Stimulated activated naive CD8-positive, alpha-beta T cell treated with anti-CD3 and anti-CD28 coated beads, Interleukin-15, Interleukin-2, amounts not matched to agents 100 ng/mL and 50 ng/mL, for 24 hours (primary cell): ENCODE measurements around the gene DNAJC21.

Source experiments
- H3K27ac Mint-ChIP-seq: one replicate; pipeline ENCODE4 v1.8.0; 2021; ENCODE audit warnings: mild to moderate bottlenecking, mixed read lengths
- H3K27me3 Mint-ChIP-seq: one replicate; pipeline ENCODE4 v1.8.0; 2021; ENCODE audit warnings: mixed read lengths
- H3K36me3 Mint-ChIP-seq: one replicate; pipeline ENCODE4 v1.8.0; 2021; ENCODE audit warnings: low read depth, mixed read lengths
- H3K4me1 Mint-ChIP-seq: one replicate; pipeline ENCODE4 v1.8.0; 2021; ENCODE audit warnings: low read depth, mixed read lengths
- H3K4me3 Mint-ChIP-seq: one replicate; pipeline ENCODE4 v1.8.0; 2021; ENCODE audit warnings: mild to moderate bottlenecking, mixed read lengths
- H3K9me3 Mint-ChIP-seq: one replicate; pipeline ENCODE4 v1.8.0; 2021; ENCODE audit warnings: mixed read lengths

DNAJC21 gene

DNA sequence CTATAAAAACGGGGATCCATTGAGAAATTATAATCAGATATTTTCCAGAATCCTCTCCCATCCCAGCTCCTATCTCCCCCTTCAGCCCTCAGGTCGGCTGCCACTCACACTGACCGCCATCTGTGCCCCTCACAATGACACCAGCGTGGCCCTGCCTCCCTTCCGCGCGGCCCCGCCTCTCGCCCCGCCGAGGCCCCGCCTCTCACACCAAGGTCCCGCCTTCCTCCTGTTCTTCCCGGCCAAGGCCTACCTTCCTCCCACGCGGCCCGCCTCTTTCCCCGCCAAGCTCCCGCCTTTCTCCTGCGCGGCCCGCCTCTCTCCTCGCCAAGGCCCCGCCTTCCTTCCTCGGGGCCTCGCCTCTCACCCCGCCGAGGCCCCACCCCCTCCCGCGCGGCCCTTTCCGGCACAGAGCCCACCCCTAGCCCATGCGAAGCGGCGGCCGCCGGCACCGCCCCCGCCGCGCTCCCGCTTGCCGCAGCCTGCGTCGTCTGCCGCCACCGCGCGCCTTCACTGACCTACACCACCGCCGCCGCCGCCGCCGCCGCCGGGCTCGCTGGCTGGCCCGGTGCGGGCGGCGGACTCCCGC lies at the start of gene DNAJC21:
DNAJC21 (plus strand) TSS at position 426 of the 586 bp plus-strand sequence. CDS start 261 bp downstream, outside the sequence.
- Mint-ChIP-seq H3K27me3 (no peaks in the 10 kb centered on the region), H3K4me1 (peaks cover 49% of the 10 kb centered on the region), H3K4me3 (peak within 1 kb of the TSS; percentile 91), H3K9me3 (no peaks in the 10 kb centered on the region), H3K36me3 (peaks cover 52% of the 10 kb centered on the region), H3K27ac (peak within 1 kb of the TSS; percentile 94)

DNA sequence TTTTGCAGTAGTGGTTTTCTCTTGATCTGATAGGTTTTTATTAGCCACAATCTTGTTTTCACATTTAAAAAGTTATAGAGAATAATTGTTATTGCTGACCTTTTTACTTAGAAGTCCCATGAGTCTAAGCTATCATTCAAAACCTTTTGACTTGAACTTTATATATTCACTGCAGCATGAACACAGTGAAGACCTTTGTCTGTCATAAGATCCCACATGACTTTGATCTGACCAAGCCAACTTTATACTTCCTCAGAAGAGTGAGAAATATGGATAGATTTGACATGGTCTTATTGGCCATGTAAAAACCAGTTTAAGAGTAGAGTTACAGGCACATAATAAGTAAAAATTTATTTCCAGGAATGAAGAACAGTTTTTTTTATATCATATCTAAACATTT lies 48.1 kb upstream of the DNAJC21 start:
- Mint-ChIP-seq H3K4me3 (no peak overlapping the region), H3K27ac (no peak overlapping the region), H3K27me3 (peaks cover 4% of the 10 kb centered on the region), H3K4me1 (no peaks in the 10 kb centered on the region), H3K9me3 (no peaks in the 10 kb centered on the region), H3K36me3 (no peaks in the 10 kb centered on the region)

DNA sequence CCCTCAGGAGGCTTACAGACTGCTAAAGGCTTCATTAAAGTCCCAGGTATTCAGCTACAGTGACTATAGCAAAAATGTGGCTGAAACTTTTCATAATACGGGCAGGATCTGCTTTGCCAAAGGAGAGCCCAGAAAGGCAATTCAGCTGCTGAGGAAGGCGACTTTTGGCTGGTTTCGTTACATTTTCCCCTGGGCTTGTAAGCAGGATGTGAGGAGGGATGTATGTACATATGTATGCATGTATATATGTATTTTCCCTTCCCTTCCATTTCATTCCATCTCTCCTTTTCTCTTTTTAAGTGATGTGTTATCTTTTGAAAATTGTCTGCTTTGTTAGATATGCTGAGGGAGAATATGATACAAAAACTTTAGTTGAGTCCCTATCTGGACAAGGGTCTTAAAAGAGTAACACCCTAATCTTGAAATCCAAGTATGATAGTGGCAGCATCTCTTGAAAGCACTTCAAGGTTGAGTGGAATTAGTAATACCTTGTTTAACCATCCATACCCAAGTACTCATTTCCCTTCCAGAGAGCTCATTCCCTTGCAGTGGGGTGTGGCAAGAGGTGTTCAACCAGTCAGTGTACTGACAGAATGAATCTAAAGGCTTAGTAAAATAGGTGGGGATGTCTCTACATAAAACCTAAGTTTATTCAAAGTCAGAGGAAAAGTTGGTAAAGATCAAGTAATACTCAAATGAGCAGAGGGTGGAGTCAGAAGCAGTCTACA lies 42.8 kb upstream of the DNAJC21 start:
- H3K27ac Mint-ChIP-seq = no peak overlapping the region
- peaks cover 7% of the 10 kb centered on the region for H3K27me3 Mint-ChIP-seq
- H3K36me3 Mint-ChIP-seq = no peaks in the 10 kb centered on the region
- H3K9me3 Mint-ChIP-seq = no peaks in the 10 kb centered on the region
- no peak overlapping the region for H3K4me3 Mint-ChIP-seq
- H3K4me1 Mint-ChIP-seq = no peaks in the 10 kb centered on the region

DNA sequence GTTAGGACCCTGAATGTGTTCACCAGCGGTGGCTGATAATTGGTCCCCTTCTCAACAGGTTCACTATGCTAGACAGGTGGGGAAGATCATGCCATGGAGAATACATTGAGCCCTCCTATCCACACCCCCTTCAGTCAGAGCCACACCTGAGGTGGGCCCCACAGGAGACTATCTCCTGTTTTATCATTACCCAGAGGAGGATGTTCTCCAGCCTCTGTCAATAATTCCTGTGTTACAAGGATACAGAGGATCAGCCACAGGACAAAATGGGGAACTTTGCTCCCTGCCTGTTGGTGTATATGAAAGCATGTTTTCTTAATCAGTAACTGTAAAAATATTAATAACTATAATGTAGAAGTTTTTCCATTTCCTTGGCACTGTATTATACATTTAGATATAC lies 40.0 kb upstream of the DNAJC21 start:
- H3K4me3 Mint-ChIP-seq = no peak overlapping the region
- H3K27me3 Mint-ChIP-seq = peaks cover 4% of the 10 kb centered on the region
- no peaks in the 10 kb centered on the region for H3K4me1 Mint-ChIP-seq
- H3K9me3 Mint-ChIP-seq = no peaks in the 10 kb centered on the region
- H3K36me3 Mint-ChIP-seq = no peaks in the 10 kb centered on the region
- H3K27ac Mint-ChIP-seq = no peak overlapping the region

DNA sequence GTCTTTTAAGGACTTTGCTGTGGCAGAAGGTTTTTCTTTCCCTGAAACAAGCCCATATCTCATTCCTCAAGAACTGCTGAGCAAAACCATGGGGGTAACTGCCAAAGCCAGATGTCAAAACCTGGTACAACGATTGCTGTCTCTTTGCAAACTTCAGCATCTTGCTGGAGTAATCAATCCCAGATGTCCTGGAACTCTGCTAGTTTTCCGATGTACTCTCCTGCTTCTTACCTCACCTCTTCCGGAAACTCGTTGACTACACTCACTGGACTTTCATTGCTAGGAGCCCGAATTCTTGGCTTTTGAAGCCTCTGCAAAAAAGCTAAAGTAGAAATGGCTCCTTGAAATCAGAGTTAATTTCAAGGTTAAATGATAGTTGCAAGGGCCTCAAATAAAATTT lies 37.4 kb upstream of the DNAJC21 start:
- H3K27ac Mint-ChIP-seq = no peak overlapping the region
- no peaks in the 10 kb centered on the region for H3K36me3 Mint-ChIP-seq
- H3K27me3 Mint-ChIP-seq = peaks cover 2% of the 10 kb centered on the region

DNA sequence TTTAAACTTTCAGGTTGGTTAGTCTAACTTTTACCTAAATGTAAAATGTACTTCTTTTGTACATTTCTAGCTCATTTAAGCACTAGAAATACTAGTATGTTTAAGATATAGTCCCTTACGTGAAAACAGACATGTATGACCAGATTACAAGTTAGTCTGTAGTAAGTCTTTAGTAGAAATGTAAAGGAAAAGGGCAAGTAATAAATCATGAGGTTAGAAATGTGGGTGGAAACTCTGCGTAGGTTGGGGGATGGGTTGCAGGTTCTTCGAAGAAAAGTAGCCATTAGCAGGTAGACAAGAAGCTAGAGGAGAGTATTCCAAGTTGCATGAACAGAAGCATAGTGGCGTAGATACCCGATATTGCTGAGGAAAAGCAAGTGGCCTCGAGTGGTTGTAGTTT lies 36.9 kb upstream of the DNAJC21 start:
- H3K9me3 Mint-ChIP-seq = no peaks in the 10 kb centered on the region
- H3K27me3 Mint-ChIP-seq = no peaks in the 10 kb centered on the region
- no peak overlapping the region for H3K4me3 Mint-ChIP-seq
- no peaks in the 10 kb centered on the region for H3K36me3 Mint-ChIP-seq
- no peaks in the 10 kb centered on the region for H3K4me1 Mint-ChIP-seq
- no peak overlapping the region for H3K27ac Mint-ChIP-seq

More for the DNA sequence above, 37.4 kb upstream of the DNAJC21 start:
- Mint-ChIP-seq H3K4me1 (no peaks in the 10 kb centered on the region), H3K4me3 (no peak overlapping the region), H3K9me3 (no peaks in the 10 kb centered on the region)

DNA sequence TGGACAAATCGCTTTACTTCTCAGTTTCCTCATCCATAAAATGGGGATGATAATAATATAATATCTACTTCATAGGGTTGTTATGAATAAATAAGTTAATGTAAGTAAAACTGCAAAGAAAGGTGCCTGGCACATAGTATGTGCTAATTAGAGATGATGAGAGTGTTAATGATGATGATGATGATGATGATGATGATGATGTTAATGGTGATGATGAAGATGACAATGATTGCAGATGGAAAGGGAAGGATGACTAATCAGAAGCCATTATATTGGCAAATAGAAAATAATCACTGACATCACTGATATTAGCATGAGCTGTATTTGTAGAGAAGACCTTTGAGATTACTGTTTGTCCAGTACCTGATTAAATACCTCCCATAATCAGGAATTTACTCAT lies 34.6 kb upstream of the DNAJC21 start:
- Mint-ChIP-seq H3K27me3 (no peaks in the 10 kb centered on the region), H3K4me3 (no peak overlapping the region), H3K4me1 (no peaks in the 10 kb centered on the region), H3K9me3 (no peaks in the 10 kb centered on the region), H3K36me3 (no peaks in the 10 kb centered on the region), H3K27ac (no peak overlapping the region)

DNA sequence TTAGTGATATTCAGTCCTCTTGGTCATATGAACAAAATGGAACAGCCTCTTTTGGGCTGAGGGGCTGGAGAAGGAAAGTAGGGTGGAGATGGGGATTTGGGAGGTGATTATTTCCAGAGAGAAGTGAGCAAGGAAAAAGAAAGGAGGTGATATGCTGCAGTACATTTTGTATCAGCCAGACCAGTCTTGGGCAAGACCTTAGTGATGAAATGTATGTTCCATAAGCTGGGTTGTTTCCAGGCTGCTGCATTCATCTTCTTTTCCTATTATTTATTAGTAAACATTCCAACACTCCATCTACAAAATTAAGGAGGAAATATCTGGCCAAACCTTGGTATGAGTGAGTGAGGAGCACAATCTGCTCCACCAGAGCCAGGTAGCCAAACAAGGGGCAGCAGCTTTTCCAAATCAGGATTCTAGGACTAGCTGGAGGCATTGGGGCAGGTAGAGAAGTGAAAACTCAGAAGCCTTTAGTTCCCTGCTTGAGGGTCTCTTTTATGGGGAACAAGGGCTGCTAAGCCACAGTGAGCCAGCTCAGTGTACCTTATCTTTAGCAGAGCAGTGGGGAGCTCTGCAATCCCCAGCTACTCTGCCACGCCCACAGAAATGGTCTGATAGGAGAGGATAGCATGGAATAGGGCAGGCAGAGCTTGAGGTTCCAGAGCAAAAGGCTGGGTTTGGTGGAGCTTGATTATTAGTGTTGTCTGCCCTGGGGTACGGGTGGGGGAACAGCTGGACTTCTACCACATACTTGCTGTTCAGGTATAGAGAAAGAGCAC lies 33.5 kb upstream of the DNAJC21 start:
- Mint-ChIP-seq H3K36me3 (no peaks in the 10 kb centered on the region), H3K27me3 (no peaks in the 10 kb centered on the region), H3K4me3 (no peak overlapping the region), H3K4me1 (no peaks in the 10 kb centered on the region), H3K27ac (no peak overlapping the region), H3K9me3 (no peaks in the 10 kb centered on the region)

DNA sequence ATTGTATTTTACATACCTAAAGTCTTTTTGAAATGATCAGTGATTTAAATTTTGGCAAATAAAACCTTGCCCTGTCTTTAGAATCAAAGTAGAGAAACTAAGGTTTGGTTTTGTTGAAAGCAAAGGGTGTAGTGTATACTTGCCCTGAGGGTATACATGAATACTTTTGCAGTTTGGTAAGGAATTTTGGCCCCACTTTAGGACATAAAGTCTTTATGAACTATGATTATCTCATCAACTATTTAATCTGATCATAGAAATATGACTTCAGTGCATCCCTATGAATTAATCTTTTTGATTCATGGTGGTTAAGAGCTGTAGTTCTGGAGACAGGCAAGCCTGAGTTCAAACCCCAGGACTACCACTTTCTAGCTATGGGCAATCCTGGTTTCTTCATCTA lies 31.7 kb upstream of the DNAJC21 start:
- no peak overlapping the region for H3K27ac Mint-ChIP-seq
- no peaks in the 10 kb centered on the region for H3K9me3 Mint-ChIP-seq
- no peaks in the 10 kb centered on the region for H3K4me1 Mint-ChIP-seq
- H3K4me3 Mint-ChIP-seq = no peak overlapping the region
- no peaks in the 10 kb centered on the region for H3K27me3 Mint-ChIP-seq
- no peaks in the 10 kb centered on the region for H3K36me3 Mint-ChIP-seq

DNA sequence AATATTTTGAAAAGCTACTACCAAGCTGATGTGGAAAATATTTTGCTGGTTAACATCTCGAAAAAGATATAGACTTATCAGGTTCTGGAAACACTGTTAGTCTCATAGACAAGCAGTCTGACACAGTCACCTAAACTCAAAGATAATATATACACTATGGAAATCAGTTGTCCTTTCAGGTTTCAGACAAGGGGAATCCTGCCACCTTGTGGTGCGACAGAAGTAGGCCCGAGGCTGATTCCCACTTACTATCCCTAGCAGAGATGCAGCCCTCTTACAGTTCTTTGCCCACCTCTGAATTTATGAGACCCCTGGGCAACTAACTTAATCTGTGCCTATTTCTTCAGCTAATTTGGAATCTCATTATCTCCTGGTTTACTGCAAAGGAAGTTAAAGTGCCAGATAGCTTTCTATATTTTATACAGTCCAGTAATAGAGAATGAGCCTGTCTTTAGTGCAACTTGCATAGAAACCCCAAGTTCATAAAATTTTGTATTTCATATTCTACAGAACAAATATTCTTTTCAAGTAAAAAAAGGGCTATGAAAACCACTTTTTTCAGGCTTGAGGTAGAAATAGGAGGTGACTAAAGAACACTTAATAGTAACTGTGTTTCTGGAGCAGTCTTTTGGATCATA lies 31.0 kb upstream of the DNAJC21 start:
- Mint-ChIP-seq H3K27me3 (no peaks in the 10 kb centered on the region), H3K27ac (no peak overlapping the region), H3K4me1 (no peaks in the 10 kb centered on the region), H3K4me3 (no peak overlapping the region), H3K9me3 (no peaks in the 10 kb centered on the region), H3K36me3 (peaks cover 2% of the 10 kb centered on the region)

DNA sequence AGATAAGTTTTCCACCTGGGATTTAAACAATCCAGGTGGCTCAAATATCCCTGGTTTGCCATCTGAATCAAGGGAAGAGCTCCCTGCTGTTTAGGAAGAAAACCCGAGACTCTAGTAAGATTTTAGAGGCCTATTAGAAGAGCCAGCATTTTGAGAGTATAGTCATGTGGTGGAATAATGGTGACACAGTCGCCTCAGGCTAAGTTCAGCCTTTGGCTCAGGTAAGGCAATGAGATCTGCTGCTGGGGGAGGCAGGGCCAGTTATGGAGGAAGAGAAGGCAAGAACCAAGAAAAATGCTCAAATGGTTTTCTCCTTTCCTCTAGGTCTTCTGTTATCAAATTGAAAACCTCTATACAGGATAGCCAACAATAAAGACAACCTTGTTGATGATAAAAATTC lies 30.3 kb upstream of the DNAJC21 start:
- no peaks in the 10 kb centered on the region for H3K9me3 Mint-ChIP-seq

DNA sequence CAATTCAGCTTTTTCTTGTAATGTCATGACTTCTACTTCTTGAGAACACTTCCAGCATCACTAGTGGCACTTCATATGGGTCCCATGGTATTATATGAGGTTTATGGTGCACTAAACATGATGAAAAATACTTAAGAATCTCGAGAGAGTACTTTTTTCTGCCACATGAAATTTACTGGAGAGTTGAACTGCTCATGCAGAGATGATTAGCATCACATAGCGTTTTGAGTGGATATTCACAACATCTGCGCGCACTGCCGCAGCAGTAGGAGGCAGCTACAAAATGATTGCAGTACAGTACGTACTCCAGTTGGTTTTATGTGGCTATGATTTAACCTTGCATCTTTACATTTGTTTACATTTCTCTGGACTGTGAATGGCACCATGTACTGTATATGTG lies 28.7 kb upstream of the DNAJC21 start:
- no peaks in the 10 kb centered on the region for H3K27me3 Mint-ChIP-seq
- no peak overlapping the region for H3K4me3 Mint-ChIP-seq
- H3K27ac Mint-ChIP-seq = no peak overlapping the region
- H3K9me3 Mint-ChIP-seq = no peaks in the 10 kb centered on the region
- peaks cover 16% of the 10 kb centered on the region for H3K36me3 Mint-ChIP-seq
- H3K4me1 Mint-ChIP-seq = no peaks in the 10 kb centered on the region

More for the DNA sequence above, 30.3 kb upstream of the DNAJC21 start:
- Mint-ChIP-seq H3K4me3 (no peak overlapping the region), H3K27me3 (no peaks in the 10 kb centered on the region), H3K27ac (no peak overlapping the region), H3K36me3 (peaks cover 5% of the 10 kb centered on the region), H3K4me1 (no peaks in the 10 kb centered on the region)

DNA sequence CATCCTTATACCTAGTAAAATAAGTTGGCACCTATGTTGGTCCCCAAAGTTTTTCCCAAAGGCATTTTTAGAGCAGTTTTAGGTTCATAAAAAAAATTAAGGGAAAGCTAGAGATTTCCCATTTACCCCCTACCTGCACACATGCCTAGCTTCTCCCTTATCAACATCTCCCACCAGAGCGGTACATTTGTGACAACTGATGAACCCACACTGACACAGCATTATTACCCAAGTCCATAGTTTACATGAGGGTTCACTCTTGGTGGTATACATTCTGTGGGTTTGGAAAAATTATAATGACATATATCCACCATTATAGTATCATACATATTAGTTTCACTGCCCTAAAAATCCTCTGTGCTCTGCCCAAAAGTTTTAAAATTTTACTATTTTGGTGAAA lies 26.1 kb upstream of the DNAJC21 start:
- H3K27ac Mint-ChIP-seq = no peak overlapping the region
- H3K4me1 Mint-ChIP-seq = no peaks in the 10 kb centered on the region
- H3K4me3 Mint-ChIP-seq = no peak overlapping the region
- H3K27me3 Mint-ChIP-seq = no peaks in the 10 kb centered on the region
- H3K9me3 Mint-ChIP-seq = no peaks in the 10 kb centered on the region
- H3K36me3 Mint-ChIP-seq = peaks cover 22% of the 10 kb centered on the region

DNA sequence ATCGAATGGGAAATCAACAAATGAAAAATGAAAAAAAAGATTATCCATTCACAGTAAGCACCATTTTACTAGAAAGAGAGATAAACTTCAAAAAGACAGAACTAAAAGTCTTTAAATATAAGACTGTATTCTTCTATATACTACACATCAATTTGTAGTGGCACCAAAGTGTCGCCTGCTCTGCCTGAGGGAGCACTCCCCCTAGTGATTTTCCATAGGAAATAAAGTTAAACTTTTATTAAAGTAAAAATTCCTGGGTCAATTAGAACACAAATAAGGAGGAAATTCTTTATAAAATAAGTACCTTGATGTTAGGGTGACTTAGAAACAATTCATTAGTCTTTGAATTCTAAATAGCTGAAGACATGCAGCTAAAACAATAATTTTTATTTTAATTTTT lies 23.8 kb upstream of the DNAJC21 start:
- no peak overlapping the region for H3K27ac Mint-ChIP-seq
- H3K27me3 Mint-ChIP-seq = no peaks in the 10 kb centered on the region
- peaks cover 39% of the 10 kb centered on the region for H3K36me3 Mint-ChIP-seq
- no peaks in the 10 kb centered on the region for H3K4me1 Mint-ChIP-seq
- no peaks in the 10 kb centered on the region for H3K9me3 Mint-ChIP-seq
- H3K4me3 Mint-ChIP-seq = no peak overlapping the region

DNA sequence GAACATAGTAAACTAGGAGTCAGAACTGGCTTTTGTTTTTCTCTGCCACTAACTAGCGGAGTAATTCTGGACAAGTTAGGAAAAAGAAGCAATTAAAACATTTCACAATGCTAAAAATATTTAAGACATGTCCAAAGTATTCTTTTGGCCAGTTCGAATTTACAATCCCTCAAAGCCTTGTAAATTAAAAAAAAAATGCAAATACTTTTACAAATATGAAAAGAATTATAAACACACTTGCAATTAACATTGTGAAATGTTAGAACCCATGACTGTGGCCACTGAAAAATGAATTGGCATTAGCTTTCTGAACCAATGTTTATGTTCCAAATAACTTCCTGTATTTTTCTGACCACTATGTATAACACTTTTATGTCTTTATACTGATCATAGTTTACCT lies 16.3 kb upstream of the DNAJC21 start:
- Mint-ChIP-seq H3K4me3 (peak overlapping the region; percentile 6), H3K9me3 (no peaks in the 10 kb centered on the region), H3K36me3 (peaks cover 63% of the 10 kb centered on the region)

More for the DNA sequence above, 16.3 kb upstream of the DNAJC21 start:
- H3K27me3 Mint-ChIP-seq = no peaks in the 10 kb centered on the region
- H3K27ac Mint-ChIP-seq = no peak overlapping the region
- peaks cover 38% of the 10 kb centered on the region for H3K4me1 Mint-ChIP-seq
